GM18907 (cell line): ENCODE data around the gene MINDY1.

Experiments used
- ATAC-seq: cut with Tn5 transposase; IDR thresholded peaks from one replicate; pipeline ENCODE4 v1.9.1; 2021; ENCODE audit warnings: mild to moderate bottlenecking, moderate library complexity; ENCODE audit not compliant: unreplicated experiment

Gene MINDY1

GRCh38 chr1:150994248-150994647 is 12.5 kb downstream of the MINDY1 start:
- no peak for ATAC-seq

- no peak for ATAC-seq
These were observed 14.1 kb downstream of the MINDY1 start for GRCh38 chr1:150992626-150993025.

GRCh38 chr1:150987924-150988323 is 18.8 kb downstream of the MINDY1 start:
- ATAC-seq, result no peak

GRCh38 chr1:150985179-150985825 is 21.4 kb downstream of the MINDY1 start:
- no peak for ATAC-seq

- ATAC-seq, result no peak
These were observed 24.6 kb downstream of the MINDY1 start, which contains the start of gene ANXA9 for GRCh38 chr1:150981805-150982712. ANXA9 (plus strand) TSS chr1:150982292; CDS start chr1:150983106, 814 bp downstream.

GRCh38 chr1:150981177-150981804 is 25.4 kb downstream of the MINDY1 start:
- ATAC-seq, result no peak

- peak; percentile 51 for ATAC-seq
These were observed 27.3 kb downstream of the MINDY1 start for GRCh38 chr1:150979092-150980056.

- no peak for ATAC-seq
These were observed 29.6 kb downstream of the MINDY1 start for GRCh38 chr1:150976879-150977694.

- no peak for ATAC-seq
These were observed 30.3 kb downstream of the MINDY1 start for GRCh38 chr1:150976401-150976821.

GRCh38 chr1:150974580-150975478 is 31.9 kb downstream of the MINDY1 start, which contains the start of gene CERS2:
CERS2 (minus strand) TSS chr1:150974835; CDS start chr1:150969090, 5,745 bp downstream.
- peak; percentile 49 for ATAC-seq

GRCh38 chr1:150973836-150974579 is 32.7 kb downstream of the MINDY1 start:
- ATAC-seq, result peak; percentile 46

GRCh38 chr1:150973258-150973835 is 33.4 kb downstream of the MINDY1 start:
- ATAC-seq, result no peak

- no peak for ATAC-seq
These were observed 34.2 kb downstream of the MINDY1 start for GRCh38 chr1:150972417-150972940.

GRCh38 chr1:150971583-150972416 is 34.9 kb downstream of the MINDY1 start:
- ATAC-seq, result no peak

GRCh38 chr1:150970808-150971582 is 35.7 kb downstream of the MINDY1 start:
- ATAC-seq, result no peak
